ENCODE measurements around the gene TTC23. TPM values are rescaled to one million over a fixed set of nuclear protein-coding genes. Genes with fewer than 3 reads are reported as not detected.

The TTC23 gene
- total RNA-seq, 2 experiments from 2014 or later: 0.19 to 0.81 TPM

DNA sequence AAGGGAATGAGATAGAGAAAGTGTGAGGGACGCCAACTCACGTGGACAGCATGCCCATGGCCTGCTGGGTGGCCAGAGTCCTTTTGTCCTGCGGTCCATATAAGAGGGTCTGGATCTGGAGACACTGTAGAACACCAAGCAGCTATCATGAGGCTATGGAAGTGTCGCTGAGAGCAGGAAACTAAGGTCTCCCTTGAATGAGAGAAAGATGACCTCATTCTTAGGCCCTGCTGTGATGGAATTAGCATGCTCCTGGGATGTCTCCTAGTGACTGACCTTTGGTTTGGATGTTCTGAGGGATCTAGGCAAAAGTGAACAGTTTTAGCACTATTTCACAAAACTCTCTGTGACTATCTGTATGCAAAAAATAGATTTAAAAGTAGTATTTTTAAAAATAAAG lies 110.1 kb downstream of the TTC23 start:
- H3K27me3 Mint-ChIP-seq: no peaks in the 10 kb centered on the region
- H3K4me1 ChIP-seq (ENCODE audit: insufficient read depth, low read length): no peaks in the 10 kb centered on the region
- POLR2A ChIA-PET: no interaction called here
- H3K27ac Mint-ChIP-seq: no peak overlapping the region
- H3K9me3 ChIP-seq (ENCODE audit: control insufficient read depth in 1 of 2, insufficient read depth in 1 of 2, low read length in 2 of 2): no peaks in the 10 kb centered on the region
- intact Hi-C loops (cut with DNase I, micrococcal nuclease): no loop called here
- H3K36me3 ChIP-seq (ENCODE audit: insufficient read depth, low read length): no peaks in the 10 kb centered on the region
- ATAC-seq (ENCODE audit: poor library complexity) (no peak), DNase-seq (no peak)
- no peaks in the 10 kb centered on the region for H3K9me3 Mint-ChIP-seq
- CTCF ChIA-PET: no interaction called here
- H3K4me3 ChIP-seq (ENCODE audit: low read length): no peak overlapping the region
- no peaks in the 10 kb centered on the region for H3K4me1 Mint-ChIP-seq (ENCODE audit: low read depth)
- no peak overlapping the region for H3K27ac ChIP-seq (ENCODE audit: low read depth in 1 of 2, low read length in 2 of 2)
- no peaks in the 10 kb centered on the region for H3K36me3 Mint-ChIP-seq (ENCODE audit: low read depth)
- H3K27me3 ChIP-seq (ENCODE audit: control insufficient read depth in 1 of 2, insufficient read depth in 2 of 2, low read length in 2 of 2): no peaks in the 10 kb centered on the region
- H3K4me3 Mint-ChIP-seq: no peak overlapping the region
- TF ChIP-seq CTCF (IDR thresholded peaks at IDR 0.05): no peak

DNA sequence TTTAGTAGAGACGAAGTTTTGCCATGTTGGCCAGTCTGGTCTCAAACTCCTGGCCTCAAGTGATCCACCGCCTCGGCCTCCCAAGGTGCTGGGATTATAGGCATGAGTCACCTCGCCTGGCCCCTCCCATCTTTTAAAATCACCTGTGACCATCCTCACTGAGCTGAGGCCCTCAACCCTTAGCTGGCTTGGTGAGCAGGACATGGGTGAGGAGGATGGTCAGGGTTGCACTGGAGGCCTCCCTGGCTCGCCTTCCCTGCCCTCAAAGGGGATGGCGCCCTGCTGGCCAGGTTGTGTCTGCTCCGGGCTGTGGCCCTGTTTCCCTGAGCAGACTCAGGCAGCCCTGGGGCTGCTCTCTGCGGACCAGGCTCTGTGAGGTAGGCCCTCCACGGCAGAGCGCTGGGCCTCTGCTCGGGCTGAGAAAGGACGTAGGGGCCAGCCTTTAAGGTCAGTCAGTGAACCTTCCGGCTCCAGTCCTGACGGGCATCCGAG lies 110.8 kb downstream of the TTC23 start:
- DNase-seq (no peak), ATAC-seq (ENCODE audit: poor library complexity) (no peak)
- no peaks in the 10 kb centered on the region for H3K36me3 ChIP-seq (ENCODE audit: insufficient read depth, low read length)
- no peak overlapping the region for H3K27ac ChIP-seq (ENCODE audit: low read depth in 1 of 2, low read length in 2 of 2)
- no peaks in the 10 kb centered on the region for H3K9me3 Mint-ChIP-seq
- H3K4me3 Mint-ChIP-seq: no peak overlapping the region
- H3K36me3 Mint-ChIP-seq (ENCODE audit: low read depth): no peaks in the 10 kb centered on the region
- H3K27me3 ChIP-seq (ENCODE audit: control insufficient read depth in 1 of 2, insufficient read depth in 2 of 2, low read length in 2 of 2): no peaks in the 10 kb centered on the region
- CTCF ChIA-PET: no interaction called here
- POLR2A ChIA-PET: no interaction called here
- no peak overlapping the region for H3K27ac Mint-ChIP-seq
- H3K27me3 Mint-ChIP-seq: no peaks in the 10 kb centered on the region
- no peaks in the 10 kb centered on the region for H3K4me1 ChIP-seq (ENCODE audit: insufficient read depth, low read length)
- H3K9me3 ChIP-seq (ENCODE audit: control insufficient read depth in 1 of 2, insufficient read depth in 1 of 2, low read length in 2 of 2): no peaks in the 10 kb centered on the region
- intact Hi-C loops (cut with DNase I, micrococcal nuclease): no loop called here
- TF ChIP-seq CTCF (IDR thresholded peaks at IDR 0.05): no peak
- H3K4me1 Mint-ChIP-seq (ENCODE audit: low read depth): no peaks in the 10 kb centered on the region
- no peak overlapping the region for H3K4me3 ChIP-seq (ENCODE audit: low read length)

GRCh38 chr15:99137877-99138276 lies 111.5 kb downstream of the TTC23 start:
- no peaks in the 10 kb centered on the region for H3K9me3 ChIP-seq (ENCODE audit: control insufficient read depth in 1 of 2, insufficient read depth in 1 of 2, low read length in 2 of 2)
- no peak overlapping the region for H3K27ac ChIP-seq (ENCODE audit: low read depth in 1 of 2, low read length in 2 of 2)
- no peak for DNase-seq
- no peak overlapping the region for H3K4me3 ChIP-seq (ENCODE audit: low read length)
- no peak overlapping the region for H3K27ac Mint-ChIP-seq
- H3K36me3 ChIP-seq (ENCODE audit: insufficient read depth, low read length): no peaks in the 10 kb centered on the region
- no peaks in the 10 kb centered on the region for H3K4me1 Mint-ChIP-seq (ENCODE audit: low read depth)
- ATAC-seq (ENCODE audit: poor library complexity): no peak
- intact Hi-C loops (cut with DNase I, micrococcal nuclease): no loop called here
- no peaks in the 10 kb centered on the region for H3K27me3 Mint-ChIP-seq
- H3K4me3 Mint-ChIP-seq: no peak overlapping the region
- H3K9me3 Mint-ChIP-seq: no peaks in the 10 kb centered on the region
- H3K36me3 Mint-ChIP-seq (ENCODE audit: low read depth): no peaks in the 10 kb centered on the region
- ChIA-PET POLR2A (no interaction called here), CTCF (no interaction called here)
- no peaks in the 10 kb centered on the region for H3K4me1 ChIP-seq (ENCODE audit: insufficient read depth, low read length)
- no peak for TF ChIP-seq CTCF (IDR thresholded peaks at IDR 0.05)
- no peaks in the 10 kb centered on the region for H3K27me3 ChIP-seq (ENCODE audit: control insufficient read depth in 1 of 2, insufficient read depth in 2 of 2, low read length in 2 of 2)
